Esophagus squamous epithelium (tissue), 4 donors: Measurements from ENCODE around the gene TSPAN5.

Experiments used
- CTCF ChIP-seq, 6 experiments: fragments of 450-650 bp in 4 of 6; fragments of 200-600 bp in 2 of 6; sonication (generic) in 2 of 6; IDR thresholded peaks; one replicate each; pipeline ENCODE4 v1.5.1; 2016 to 2019; ENCODE audit warnings: antibody characterized with exemption in 6 of 6, mild to moderate bottlenecking in 4 of 6, moderate library complexity in 4 of 6
- POLR2A ChIP-seq, 4 donors: fragments of 450-650 bp; IDR thresholded peaks; one replicate each; pipeline ENCODE4 v1.6.1; 2017; ENCODE audit warnings: antibody characterized with exemption in 4 of 4, mild to moderate bottlenecking in 4 of 4, moderate library complexity in 3 of 4

- no peak for TF ChIP-seq CTCF (IDR thresholded peaks at IDR 0.05)
- TF ChIP-seq POLR2A (IDR thresholded peaks at IDR 0.05) = no peak
Measured at GRCh38 chr4:98560321-98560720, 98.1 kb downstream of the TSPAN5 start.
